Keratinocyte (primary cell): ENCODE results near the gene MEFV. TPM values are rescaled to one million over a fixed set of nuclear protein-coding genes. Genes with fewer than 3 reads are reported as not detected.

ENCODE experiments used
- DNase-seq: peaks from one replicate; pipeline ENCODE4 v3.0.0-alpha.2; 2011; ENCODE audit warnings: low read depth, missing footprints, low spot score
- FAIRE-seq: peaks from 2 replicates; lab custom pipeline; 2011; peaks lifted over from hg19 to GRCh38; lab: Jason Lieb, UNC
- H2AFZ ChIP-seq: 2 replicates; pipeline ENCODE4 v1.6.0; 2012; ENCODE audit warnings: low read length, control low read depth, inconsistent platforms; ENCODE audit not compliant: control insufficient read depth
- H3K27ac ChIP-seq: 2 replicates; pipeline ENCODE4 v1.5.1; 2011; ENCODE audit warnings: low read length; ENCODE audit not compliant: control insufficient read depth, insufficient read depth
- H3K27me3 ChIP-seq: 3 replicates; pipeline ENCODE4 v1.6.0; 2011; ENCODE audit warnings: low read length; ENCODE audit not compliant: control insufficient read depth, insufficient read depth; ENCODE audit errors: extremely low read depth
- H3K36me3 ChIP-seq, 2 experiments: 2 replicates in 1 of 2; 3 replicates in 1 of 2; pipeline ENCODE4 v1.5.1; 2011; ENCODE audit warnings: low read length in 2 of 2, mild to moderate bottlenecking in 1 of 2; ENCODE audit not compliant: control insufficient read depth in 2 of 2, insufficient read depth in 2 of 2; ENCODE audit errors: extremely low read depth in 1 of 2
- H3K4me1 ChIP-seq: 3 replicates; pipeline ENCODE4 v1.5.1; 2011; ENCODE audit warnings: low read length; ENCODE audit not compliant: control insufficient read depth, insufficient read depth; ENCODE audit errors: extremely low read depth
- H3K4me2 ChIP-seq: 3 replicates; pipeline ENCODE4 v1.6.0; 2011; ENCODE audit warnings: low read depth, low read length; ENCODE audit not compliant: control insufficient read depth, insufficient read depth; ENCODE audit errors: extremely low read depth
- H3K4me3 ChIP-seq, 3 experiments: fragments of 200-600 bp in 1 of 3; sonication (generic) in 1 of 3; 2 replicates in 2 of 3; 3 replicates in 1 of 3; pipeline ENCODE4 v1.5.1; 2011 to 2016; ENCODE audit warnings: low read length in 3 of 3, mild to moderate bottlenecking in 3 of 3, control low read depth in 2 of 3, inconsistent platforms in 1 of 3, low read depth in 1 of 3, mixed read lengths in 1 of 3, mixed run types in 1 of 3, moderate library complexity in 1 of 3; ENCODE audit not compliant: control insufficient read depth in 2 of 3, insufficient read depth in 2 of 3; ENCODE audit errors: extremely low read depth in 1 of 3
- H3K79me2 ChIP-seq: 2 replicates; pipeline ENCODE4 v1.6.0; 2012; ENCODE audit warnings: low read length; ENCODE audit not compliant: control insufficient read depth, insufficient read depth
- H3K9ac ChIP-seq: 3 replicates; pipeline ENCODE4 v1.6.0; 2011; ENCODE audit warnings: low read length; ENCODE audit not compliant: control insufficient read depth, insufficient read depth; ENCODE audit errors: extremely low read depth
- H3K9me1 ChIP-seq: 3 replicates; pipeline ENCODE4 v1.6.0; 2011; ENCODE audit warnings: low read length; ENCODE audit not compliant: control insufficient read depth, insufficient read depth; ENCODE audit errors: extremely low read depth
- H3K9me3 ChIP-seq: 2 replicates; pipeline ENCODE4 v1.5.1; 2012; ENCODE audit warnings: low read depth, low read length; ENCODE audit not compliant: control insufficient read depth
- H4K20me1 ChIP-seq: 3 replicates; pipeline ENCODE4 v1.6.0; 2011; ENCODE audit warnings: low read length; ENCODE audit not compliant: control insufficient read depth, insufficient read depth; ENCODE audit errors: extremely low read depth
- EZH2 ChIP-seq: IDR thresholded peaks from one replicate; pipeline ENCODE4 v1.6.1; 2012; ENCODE audit warnings: inconsistent platforms, mild to moderate bottlenecking, low read length, moderate library complexity
- dilution Hi-C: fragments of 300-500 bp; cut with MboI; formaldehyde crosslinking; loops from one replicate; pipeline ENCODE4 v1.7.0; 2020; ENCODE audit warnings: low sequenced_read_pairs; ENCODE audit not compliant: extremely low pct_ligation_motif_present
- polyA plus RNA-seq, 5 experiments: library from polyadenylated mRNA; depleted of rRNA in 3 of 5; stranded (reverse) in 3 of 5; stranded (forward) in 1 of 5; unstranded in 1 of 5; fragments of >200 nt; gene quantifications; 1 replicate in 1 of 5; 2 replicates in 3 of 5; 3 replicates in 1 of 5; pipeline versions ENCODE4 v1.2.1 to v1.2.3, GENCODE V29; 2011 to 2012; ENCODE audit warnings: missing spikeins in 2 of 5, low read depth in 1 of 5, low replicate concordance in 1 of 5
- TF ChIP-seq, protein P1 (sequence below), 3 experiments: IDR thresholded peaks in 1 of 3; conservative IDR thresholded peaks in 1 of 3; optimal IDR thresholded peaks in 1 of 3; 2 replicates in 2 of 3; 3 replicates in 1 of 3; pipeline versions ENCODE3 to v1.5.1; 2011; ENCODE audit warnings: low read length in 3 of 3, mild to moderate bottlenecking in 3 of 3, moderate library complexity in 2 of 3, control low read depth in 1 of 3, inconsistent platforms in 1 of 3; ENCODE audit not compliant: insufficient read depth in 2 of 3; ENCODE audit errors: extremely low read depth in 1 of 3

The MEFV gene
- polyA plus RNA-seq, 1 donor (not counting 4 experiments of a cell fraction or from before 2014, with no cell fraction given) = not detected

DNA sequence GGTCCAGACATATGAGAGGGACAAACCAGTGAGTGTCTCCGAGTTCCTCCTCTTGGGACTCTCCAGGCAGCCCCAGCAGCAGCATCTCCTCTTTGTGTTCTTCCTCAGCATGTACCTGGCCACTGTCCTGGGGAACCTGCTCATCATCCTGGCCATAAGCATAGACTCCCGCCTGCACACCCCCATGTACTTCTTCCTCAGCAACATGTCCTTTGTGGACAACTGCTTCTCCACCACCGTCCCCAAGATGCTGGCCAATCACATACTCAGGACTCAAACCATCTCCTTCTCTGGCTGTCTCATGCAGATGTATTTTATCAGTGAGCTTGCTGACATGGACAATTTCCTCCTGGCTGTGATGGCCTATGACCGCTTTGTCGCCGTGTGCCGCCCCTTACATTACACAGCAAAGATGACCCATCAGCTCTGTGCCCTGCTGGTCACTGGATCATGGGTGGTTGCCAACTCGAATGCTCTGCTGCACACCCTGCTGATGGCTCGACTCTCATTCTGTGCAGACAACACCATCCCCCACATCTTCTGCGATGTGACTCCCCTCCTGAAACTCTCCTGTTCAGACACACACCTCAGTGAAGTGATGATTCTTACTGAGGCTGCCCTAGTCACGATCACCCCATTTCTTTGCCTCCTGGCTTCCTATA lies 40.7 kb downstream of the MEFV start:
- Histone ChIP-seq H3K36me3 (no peaks in the 10 kb centered on the region), H3K4me2 (no peak overlapping the region), H4K20me1 (no peaks in the 10 kb centered on the region), H3K27ac (no peak overlapping the region), H3K4me3 (no peak overlapping the region), H3K27me3 (no peaks in the 10 kb centered on the region), H3K4me1 (no peaks in the 10 kb centered on the region), H2AFZ (no peak overlapping the region), H3K9me1 (no peaks in the 10 kb centered on the region), H3K9me3 (no peaks in the 10 kb centered on the region), H3K79me2 (no peaks in the 10 kb centered on the region), H3K9ac (no peak overlapping the region)
- DNase-seq (no peak), FAIRE-seq (no peak)
- dilution Hi-C loops = no loop called here
- no peak for TF ChIP-seq EZH2
- TF ChIP-seq, protein P1, sequence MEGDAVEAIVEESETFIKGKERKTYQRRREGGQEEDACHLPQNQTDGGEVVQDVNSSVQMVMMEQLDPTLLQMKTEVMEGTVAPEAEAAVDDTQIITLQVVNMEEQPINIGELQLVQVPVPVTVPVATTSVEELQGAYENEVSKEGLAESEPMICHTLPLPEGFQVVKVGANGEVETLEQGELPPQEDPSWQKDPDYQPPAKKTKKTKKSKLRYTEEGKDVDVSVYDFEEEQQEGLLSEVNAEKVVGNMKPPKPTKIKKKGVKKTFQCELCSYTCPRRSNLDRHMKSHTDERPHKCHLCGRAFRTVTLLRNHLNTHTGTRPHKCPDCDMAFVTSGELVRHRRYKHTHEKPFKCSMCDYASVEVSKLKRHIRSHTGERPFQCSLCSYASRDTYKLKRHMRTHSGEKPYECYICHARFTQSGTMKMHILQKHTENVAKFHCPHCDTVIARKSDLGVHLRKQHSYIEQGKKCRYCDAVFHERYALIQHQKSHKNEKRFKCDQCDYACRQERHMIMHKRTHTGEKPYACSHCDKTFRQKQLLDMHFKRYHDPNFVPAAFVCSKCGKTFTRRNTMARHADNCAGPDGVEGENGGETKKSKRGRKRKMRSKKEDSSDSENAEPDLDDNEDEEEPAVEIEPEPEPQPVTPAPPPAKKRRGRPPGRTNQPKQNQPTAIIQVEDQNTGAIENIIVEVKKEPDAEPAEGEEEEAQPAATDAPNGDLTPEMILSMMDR (optimal IDR thresholded peaks at IDR 0.05 in 1 of 3, IDR thresholded peaks at IDR 0.05 in 1 of 3, conservative IDR thresholded peaks at IDR 0.05 in 1 of 3; ENCODE audit: extremely low read depth in 1 of 3, insufficient read depth in 2 of 3, low read length in 3 of 3) = no peak

DNA sequence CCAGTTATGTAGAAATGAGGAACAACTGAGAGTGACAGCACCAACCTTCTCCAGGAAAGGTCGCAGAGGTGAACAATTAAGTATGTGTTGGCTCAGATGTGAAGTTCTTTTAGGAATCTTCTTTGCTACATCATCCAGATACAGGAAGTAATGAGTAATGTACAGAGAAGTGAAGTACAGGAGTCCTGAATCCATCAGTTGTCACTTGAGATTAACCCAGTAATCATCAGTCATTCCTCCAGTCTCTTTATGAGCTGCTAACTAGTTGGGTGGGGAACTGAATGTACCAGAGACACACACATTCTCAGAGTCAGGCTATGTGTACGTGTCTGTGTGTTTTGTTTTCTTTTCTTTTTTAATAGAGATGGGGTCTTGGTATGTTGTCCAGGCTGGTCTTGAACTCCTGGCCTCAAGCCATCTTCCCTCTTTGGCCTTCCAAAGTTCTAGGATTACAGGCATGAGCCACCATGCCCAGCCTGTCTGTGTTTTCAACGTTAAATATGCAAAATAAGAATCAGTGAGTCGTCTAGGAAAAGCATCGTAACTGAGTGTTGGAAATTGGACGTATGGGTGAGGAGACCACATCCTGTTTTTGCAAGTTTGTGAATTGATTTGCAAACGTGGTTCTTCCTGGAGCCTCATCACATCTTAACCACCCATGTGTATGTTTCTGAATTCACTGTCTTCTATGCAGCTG lies 41.4 kb downstream of the MEFV start:
- Histone ChIP-seq H3K4me1 (no peaks in the 10 kb centered on the region), H3K79me2 (no peaks in the 10 kb centered on the region), H3K9ac (no peak overlapping the region), H4K20me1 (no peaks in the 10 kb centered on the region), H3K27me3 (no peaks in the 10 kb centered on the region), H3K4me3 (no peak overlapping the region), H3K9me1 (no peaks in the 10 kb centered on the region), H3K36me3 (no peaks in the 10 kb centered on the region), H3K4me2 (no peak overlapping the region), H2AFZ (no peak overlapping the region), H3K27ac (no peak overlapping the region), H3K9me3 (no peaks in the 10 kb centered on the region)
- DNase-seq (no peak), FAIRE-seq (no peak)
- TF ChIP-seq, protein P1 (optimal IDR thresholded peaks at IDR 0.05 in 1 of 3, IDR thresholded peaks at IDR 0.05 in 1 of 3, conservative IDR thresholded peaks at IDR 0.05 in 1 of 3; ENCODE audit: extremely low read depth in 1 of 3, insufficient read depth in 2 of 3, low read length in 3 of 3) = no peak
- dilution Hi-C loops = no loop called here
